HUDEP-2 (cell line): Measurements from ENCODE around the gene HOPX.
"Not testable (repeated sequence)": the region's sequence is repeated elsewhere in the genome, so short reads cannot be mapped to it uniquely, and the experiment has no call there.

Source experiments
- DNase-seq, 76 experiments: peaks; one replicate each; lab custom pipeline; 2025; ENCODE audit not compliant: unreplicated experiment in 76 of 76; lab: John Stamatoyannopoulos, UW

HOPX gene

DNA sequence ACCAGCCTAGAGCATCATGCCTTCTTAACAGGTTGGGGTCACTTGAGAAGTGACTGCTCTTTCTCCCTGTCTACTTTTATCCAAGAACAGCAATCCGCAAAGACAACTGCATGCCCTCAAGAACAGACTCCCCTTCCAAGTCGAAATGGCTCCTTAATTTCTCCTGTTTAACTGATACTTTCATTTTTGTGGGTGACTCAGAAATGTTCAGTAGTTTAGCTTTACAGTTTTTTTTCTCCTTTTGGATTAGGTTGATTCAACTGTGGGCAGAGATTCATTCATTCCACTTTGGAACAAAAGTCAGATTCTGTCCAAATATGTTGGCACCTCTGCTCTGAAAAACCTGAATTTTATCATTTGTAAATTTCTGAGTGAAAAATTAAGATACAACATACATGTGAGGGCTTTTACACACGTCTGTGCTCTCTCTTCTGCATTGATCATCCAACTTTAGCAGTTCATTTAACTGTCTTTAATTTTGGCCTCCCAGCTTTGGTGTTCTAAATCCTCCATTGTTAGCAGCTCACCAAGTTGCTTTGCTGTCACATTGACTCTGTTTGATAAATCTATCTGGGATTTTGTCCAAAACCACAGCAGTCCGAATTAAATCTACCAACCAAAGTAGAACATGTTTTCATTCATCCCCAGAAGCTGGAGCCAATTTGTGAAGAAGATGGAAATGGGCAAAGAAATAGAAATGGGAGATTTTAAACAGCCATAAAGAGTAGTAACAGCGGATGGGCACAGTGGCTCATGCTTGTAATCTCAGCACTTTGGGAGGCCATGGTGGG is 50.0 kb downstream of the HOPX start:
- DNase-seq, result no peak

DNA sequence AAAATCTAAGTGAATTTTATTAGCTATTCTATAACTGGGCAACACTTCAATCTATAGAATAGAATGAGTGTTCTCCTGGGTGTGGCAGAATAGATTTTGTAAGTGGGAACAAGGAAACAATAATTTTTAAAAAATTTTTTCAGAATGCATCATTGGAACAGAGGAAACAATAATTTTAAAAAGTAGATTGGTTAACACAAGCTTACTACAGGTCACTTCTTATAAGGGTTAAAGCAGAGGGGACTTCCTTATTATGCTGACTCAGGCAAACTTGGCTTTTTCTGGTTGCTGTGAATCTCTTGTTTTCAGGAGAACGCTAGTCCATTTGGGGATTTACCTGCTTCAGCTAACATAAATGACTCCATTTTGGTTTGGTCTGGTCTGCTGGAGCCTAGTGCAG is 52.5 kb downstream of the HOPX start:
- no peak for DNase-seq

DNA sequence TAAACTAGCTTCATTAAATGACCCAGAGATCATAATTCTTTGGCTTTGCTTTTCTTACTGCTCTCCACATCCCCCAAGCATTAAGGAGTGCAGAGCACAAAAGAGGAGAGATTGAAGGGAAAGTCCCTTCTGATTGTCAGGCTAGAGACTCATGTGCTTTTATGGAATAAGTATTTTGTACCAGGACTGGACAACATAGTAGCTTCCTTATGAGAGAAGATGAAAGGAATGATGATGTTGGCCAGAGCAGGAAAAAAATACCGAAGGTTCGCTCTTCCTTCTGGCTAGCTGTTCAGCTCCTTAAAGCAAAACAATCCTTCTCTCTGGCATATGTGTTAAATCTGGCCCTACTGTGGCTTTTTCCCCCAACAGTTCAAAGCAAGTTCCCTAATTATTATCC is 53.1 kb downstream of the HOPX start:
- no peak for DNase-seq

DNA sequence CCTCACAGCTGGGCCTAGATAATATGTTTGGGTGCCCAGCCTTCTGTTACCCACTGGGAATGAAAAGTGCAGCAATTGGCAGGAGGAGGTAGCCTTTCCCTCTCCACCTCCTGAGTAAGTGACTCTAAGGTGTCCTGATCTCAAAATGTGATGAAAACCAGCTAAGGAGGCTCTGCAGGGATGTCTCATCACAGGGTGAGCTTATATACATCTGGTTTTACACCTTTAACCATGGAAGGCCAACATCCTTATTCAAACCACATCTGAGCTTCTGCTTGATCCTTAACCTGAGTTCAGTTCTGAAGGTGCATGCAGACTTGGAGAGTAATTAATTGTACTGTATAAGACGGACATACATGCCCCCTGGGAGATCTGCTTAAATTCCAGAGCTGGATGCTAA is 53.7 kb downstream of the HOPX start:
- DNase-seq, result no peak

DNA sequence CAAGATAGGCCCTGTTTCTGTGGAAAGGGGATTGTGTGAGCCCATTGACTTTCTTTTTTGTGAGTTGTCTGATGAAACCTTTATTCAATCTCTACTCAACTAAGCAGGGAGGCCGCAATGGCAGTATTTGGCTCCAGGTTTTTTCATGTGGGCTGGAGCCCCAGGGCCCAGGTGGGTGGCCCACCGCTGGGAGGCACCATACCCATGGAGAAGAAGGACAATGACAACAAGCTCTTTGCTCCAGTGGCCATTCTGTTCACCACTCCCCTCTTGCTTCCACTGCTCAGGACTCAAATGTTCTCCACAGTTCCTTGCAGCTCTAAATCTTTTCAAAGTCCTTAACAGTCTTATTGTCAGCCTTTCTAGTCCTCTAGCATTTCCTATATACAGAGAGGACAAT is 54.1 kb downstream of the HOPX start:
- no peak for DNase-seq

DNA sequence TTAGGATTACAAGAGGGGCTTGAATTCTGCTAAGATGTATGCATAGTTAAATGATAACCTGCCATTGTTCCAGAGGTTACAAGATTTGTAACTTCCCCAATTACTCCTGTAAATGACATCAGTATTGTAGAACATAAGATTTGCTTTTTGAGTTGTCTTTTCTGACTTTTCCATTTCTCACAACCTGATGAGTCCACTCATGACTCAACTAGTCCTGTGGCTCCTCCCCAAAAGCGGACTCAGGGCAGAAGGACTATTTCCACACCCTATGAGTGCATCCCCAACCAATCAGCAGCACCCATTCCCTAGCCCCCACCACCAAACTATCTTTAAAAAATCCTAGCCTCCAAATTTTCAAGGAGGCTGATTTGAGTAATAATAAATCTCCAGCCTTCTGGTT is 54.7 kb downstream of the HOPX start:
- DNase-seq, result no peak

DNA sequence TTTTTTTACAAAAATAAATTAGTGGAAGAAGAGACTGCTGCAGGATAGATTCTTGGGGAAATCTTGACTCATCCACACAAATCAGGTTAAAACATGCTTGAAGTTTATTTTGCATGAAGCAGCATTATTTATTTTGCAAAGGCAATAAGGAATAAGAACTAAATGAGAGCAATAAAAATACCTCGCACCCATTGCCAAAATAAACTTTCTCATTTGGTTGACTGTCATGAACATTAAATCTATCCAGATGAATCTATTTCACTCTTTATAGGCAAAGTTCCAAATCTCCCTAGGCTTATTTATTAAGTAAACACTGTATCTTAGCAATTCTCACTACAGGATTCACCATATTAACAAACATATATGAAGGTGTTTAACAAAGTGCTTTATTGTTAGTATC is 58.9 kb downstream of the HOPX start:
- no peak for DNase-seq

DNA sequence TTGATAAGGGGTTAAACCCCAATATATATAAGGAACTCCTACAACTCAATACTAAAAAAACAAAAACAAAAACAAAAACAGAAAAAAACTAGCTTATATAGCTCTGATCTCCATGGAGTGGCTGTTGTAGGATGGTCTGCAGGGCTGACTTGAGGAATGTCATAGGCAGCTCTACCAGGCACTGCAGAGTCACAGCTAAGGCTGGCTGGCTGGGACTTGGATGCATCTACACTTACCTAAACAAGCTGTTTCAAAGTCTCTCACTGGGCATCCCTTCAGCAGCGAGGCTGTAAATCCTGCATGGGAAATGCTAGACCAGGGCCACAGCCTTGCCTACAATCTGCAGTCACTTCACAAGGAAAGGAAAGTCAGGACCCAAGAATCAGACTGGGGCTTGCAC is 61.3 kb downstream of the HOPX start:
- no peak for DNase-seq

DNA sequence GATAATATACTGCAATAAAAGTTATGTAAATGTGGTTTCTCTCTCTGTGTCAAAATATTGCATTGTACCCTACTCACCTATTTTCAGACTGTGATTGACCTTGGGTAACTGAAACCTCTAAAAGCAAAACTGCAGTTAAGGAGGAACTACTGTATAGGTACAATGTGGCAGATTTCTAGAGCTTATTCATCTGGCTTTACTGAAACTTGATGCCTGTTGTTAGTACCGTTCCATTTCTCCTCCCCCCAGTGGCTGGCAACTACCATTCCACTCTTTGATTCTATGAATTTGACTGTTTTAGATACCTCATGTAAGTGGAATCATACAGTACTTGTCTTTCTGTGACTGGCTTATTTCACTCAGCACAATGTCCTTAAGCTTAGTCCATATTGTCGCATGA is 61.9 kb downstream of the HOPX start:
- no peak for DNase-seq

DNA sequence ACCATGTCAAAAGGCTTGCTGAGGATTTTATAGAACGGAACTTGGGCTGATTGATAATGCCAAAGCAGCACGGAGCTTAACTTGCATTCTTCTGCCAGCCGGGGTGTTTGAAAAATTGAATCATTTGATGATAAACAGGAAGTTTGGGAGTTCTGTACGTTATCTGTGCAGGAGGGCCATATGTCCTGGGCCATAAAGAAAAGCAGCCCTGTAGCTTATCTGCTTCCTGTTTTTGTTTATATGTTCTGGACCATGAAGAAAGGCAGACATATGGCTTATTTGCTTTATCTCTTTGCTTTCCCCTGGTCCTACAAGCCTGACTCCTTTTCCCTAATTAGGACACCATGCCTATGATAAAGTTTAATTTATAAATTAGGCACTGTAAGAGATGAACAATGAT is 62.4 kb downstream of the HOPX start:
- no peak for DNase-seq

DNA sequence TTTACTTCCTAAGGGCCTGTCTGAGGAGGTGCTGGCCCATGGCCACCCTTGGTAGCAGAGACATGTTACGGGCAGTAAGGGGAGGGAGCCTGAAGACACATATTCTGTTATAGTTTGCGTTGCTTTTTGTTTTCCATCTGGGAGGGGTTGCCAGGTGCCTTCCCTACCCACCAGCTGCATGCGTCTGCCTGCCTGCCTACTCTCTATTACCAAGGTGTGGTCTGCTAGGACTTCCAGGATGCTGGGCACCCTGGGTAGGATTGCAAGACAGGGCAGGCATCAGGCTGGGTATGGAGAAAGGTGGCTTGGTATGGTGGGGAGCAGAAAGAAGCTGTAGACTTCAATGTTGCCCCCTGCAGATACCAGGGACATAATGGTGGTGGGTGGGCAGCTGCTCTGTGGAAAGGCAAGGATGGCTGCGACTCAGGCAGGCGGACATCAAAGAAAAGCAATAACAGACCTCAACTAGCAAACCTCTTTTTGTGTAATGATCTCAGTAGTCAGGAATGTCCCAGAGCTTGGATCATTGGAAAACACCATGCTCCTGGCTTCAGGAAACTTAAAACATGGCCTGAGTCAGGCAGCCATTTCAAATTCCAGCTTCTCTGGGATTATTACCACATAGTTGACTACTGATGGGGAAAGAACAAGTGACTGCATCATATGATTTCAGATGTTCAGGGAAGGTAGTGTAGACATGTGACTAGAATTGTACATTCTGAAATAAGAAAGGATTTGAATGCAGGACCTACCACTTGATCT is 67.8 kb downstream of the HOPX start:
- no peak for DNase-seq

DNA sequence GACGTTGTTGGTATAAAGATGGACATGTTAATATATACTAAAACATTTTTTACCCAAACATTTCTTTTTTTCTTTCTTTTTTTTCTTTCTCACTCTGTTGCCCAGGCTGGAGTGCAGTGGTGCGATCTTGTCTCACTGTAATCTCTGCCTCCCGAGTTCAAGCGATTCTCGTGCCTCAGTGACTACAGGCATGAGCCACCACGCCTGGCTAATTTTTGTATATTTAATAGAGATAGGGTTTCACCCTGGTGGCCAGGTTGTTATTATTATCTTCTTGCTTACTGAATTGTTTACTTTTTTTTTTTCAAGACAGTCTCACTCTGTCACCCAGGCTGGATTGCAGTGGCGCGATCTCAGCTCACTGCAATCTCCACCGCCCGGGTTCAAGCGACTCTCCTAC is 68.8 kb downstream of the HOPX start:
- DNase-seq, result no peak

DNA sequence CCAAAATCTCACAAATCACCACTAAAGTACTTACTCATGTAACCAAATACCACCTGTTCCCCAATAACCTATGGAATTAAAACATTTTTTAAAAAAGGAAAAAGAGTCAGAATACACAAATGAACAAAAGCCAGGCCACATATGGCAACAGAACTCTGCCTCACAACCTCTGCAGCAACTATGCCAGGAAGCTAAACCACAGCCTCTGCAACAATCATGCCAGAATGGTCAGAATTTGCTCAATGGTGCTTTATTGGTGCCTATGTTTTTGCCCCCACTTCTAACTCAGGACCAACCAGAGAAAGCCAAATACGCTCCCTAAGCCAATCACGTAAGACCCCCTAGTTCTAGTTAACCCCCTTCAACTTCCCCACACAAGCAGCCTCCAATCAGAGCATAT is 69.6 kb downstream of the HOPX start:
- DNase-seq, result no peak

DNA sequence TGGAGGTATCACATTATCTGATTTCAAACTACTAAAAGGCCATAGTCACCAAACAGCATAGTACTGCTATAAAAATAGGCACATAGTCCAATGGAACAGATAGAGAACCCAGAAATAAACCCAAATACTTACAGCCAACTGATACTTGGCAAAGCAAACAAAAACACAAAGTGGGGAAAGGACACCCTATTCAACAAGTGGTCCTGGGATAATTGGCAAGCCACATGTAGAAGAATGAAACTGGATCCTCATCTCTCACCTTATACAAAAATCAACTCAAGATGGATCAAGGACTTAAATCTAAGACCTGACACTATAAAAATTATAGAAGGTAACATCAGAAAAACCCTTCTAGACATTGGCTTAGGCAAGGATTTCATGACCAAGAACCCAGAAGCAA is 70.9 kb downstream of the HOPX start:
- DNase-seq, result not testable (repeated sequence)

DNA sequence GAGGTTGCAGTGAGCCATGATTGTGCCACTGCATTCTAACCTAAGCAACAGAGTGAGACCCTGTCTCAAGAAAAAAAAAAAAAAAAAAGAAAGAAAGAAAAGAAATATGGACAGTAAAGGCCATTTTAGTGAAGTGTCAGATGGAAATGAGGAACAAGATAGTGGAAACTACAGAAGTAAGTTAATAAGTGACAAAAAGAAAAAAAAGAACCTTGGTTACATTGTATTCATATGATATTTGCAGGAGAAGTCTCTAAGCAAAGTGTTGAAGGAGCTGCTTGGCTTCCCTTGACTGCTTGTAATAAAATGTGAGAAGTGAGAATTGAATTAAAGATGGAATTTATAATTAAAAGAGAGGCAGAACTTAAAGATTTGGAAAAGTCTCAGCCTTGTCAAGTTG is 73.2 kb downstream of the HOPX start:
- DNase-seq, result no peak

DNA sequence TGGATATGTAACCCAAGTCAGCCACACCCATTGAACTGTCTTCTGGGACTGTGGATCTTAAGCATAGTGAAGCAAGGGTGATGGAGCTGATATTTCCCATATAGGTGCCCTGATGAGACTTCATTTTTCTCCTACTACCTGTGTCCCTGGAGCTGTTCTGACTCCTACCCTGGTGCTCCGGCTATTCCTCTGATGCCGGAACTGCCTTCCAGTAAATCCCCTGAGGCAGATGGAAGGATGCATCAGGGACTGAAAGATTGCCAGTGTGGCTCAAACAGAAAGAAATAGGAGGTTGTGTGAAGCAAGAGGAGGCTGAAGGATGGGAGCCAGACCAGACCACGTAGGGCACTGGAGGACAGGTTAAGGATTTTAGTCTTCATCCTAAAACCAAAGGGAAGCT is 74.7 kb downstream of the HOPX start:
- DNase-seq, result no peak

DNA sequence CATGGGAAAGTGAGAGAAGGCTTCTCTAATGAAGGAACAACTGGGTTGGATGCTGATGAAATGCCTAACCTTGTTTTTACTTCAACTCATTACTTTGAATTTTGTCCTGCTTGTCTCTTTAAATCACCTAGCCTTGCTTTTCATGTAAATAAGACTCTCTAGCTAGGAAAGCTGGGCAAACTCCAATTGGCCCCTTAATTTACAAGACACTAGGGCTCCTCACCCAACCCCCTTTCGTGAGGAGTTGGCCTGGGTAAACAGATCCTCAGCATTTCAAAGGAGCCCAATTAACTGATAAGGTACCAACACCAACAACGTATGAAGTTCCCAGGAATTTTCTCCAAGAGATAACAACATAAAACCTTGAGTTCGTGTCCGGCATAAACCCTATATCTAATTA is 75.6 kb downstream of the HOPX start:
- not testable (repeated sequence) for DNase-seq

DNA sequence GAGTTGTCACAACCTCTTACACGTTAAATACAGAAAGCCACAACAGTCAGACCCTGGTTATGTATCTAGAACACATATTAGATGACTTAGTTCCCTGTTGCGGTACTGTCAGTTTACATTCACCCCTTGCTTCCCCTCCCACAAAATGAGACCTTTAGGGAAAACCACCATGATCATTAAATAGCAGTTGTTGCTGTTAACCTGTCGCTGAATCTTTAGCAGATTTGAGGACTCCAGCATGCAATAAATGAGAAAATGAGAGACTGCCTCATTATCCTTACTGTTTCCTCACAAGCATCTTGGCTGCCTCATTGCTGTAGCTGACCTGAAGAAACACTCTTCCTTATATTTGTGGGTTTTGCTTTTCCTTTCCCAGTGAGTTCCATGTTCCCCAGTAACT is 77.8 kb downstream of the HOPX start:
- DNase-seq, result no peak
